HCT116 (cell line): ENCODE data around the gene NUMA1. TPM values are rescaled to one million over a fixed set of nuclear protein-coding genes. Genes with fewer than 3 reads are reported as not detected.

Source experiments
- ATAC-seq: fragments of 200-7000 bp; cut with Tn5 transposase; 2 replicates; pipeline ENCODE4 v1.9.1; 2020; ENCODE audit warnings: mild to moderate bottlenecking, moderate library complexity
- BruUV-seq: library from RNA; stranded (reverse); fragments of 400-500 nt; replicated peaks from 2 replicates; lab custom pipeline; 2021; lab: Mats Ljungman, UMichigan
- CTCF ChIA-PET: fragments of 300-600 bp; sonication (Branson Sonifier 250); formaldehyde crosslinking; loops from one replicate; lab custom pipeline; 2021; ENCODE audit warnings: antibody characterized with exemption; lab: Charles Lee
- POLR2A ChIA-PET: fragments of 300-600, 350-600 bp; sonication (Branson Sonifier 250); formaldehyde crosslinking; loops from one replicate; lab custom pipeline; 2021; ENCODE audit warnings: antibody characterized with exemption; lab: Charles Lee
- RAD21 ChIA-PET, 2 experiments: fragments of 300-600 bp; sonication (Branson Sonifier 250); formaldehyde crosslinking; loops; one replicate each; lab custom pipeline; 2023; ENCODE audit warnings: low total read pairs in 2 of 2; ENCODE audit not compliant: uncharacterized antibody in 2 of 2, unreplicated experiment in 2 of 2, low non-redundant PET in 1 of 2; lab: Charles Lee
- DNase-seq: peaks from one replicate; pipeline ENCODE4 v3.0.0-alpha.2; 2010; ENCODE audit warnings: low read depth, low spot score
- H2AFZ ChIP-seq: fragments of 200-600 bp; shearing (Covaris generic), sonication (generic); 2 replicates; pipeline ENCODE4 v1.6.1; 2017; ENCODE audit warnings: low read depth, mixed run types, mixed read lengths, antibody characterized with exemption, low read length; ENCODE audit not compliant: poor library complexity, severe bottlenecking
- H3K27ac ChIP-seq: 2 replicates; pipeline ENCODE4 v1.5.1; 2012; ENCODE audit warnings: low read depth, low read length
- H3K27me3 ChIP-seq: fragments of 200-600 bp; sonication (generic); 2 replicates; pipeline ENCODE4 v1.6.1; 2016; ENCODE audit warnings: mixed run types, low read length, mixed read lengths; ENCODE audit not compliant: insufficient read depth
- H3K36me3 ChIP-seq, 2 experiments: fragments of 200-500 bp in 1 of 2; fragments of 200-600 bp in 1 of 2; sonication (Bioruptor generic) in 1 of 2; sonication (generic) in 1 of 2; 2 replicates each; pipeline versions ENCODE4 v1.5.1 to v1.6.1; 2014 to 2016; ENCODE audit warnings: low read length in 2 of 2, inconsistent platforms in 1 of 2, mixed read lengths in 1 of 2, mixed run types in 1 of 2; ENCODE audit not compliant: insufficient read depth in 2 of 2, control insufficient read depth in 1 of 2
- H3K4me1 ChIP-seq, 2 experiments: fragments of 200-600 bp in 1 of 2; sonication (generic) in 1 of 2; 2 replicates each; pipeline versions ENCODE4 v1.5.1 to v1.6.1; 2012 to 2017; ENCODE audit warnings: low read length in 2 of 2, inconsistent platforms in 1 of 2, mild to moderate bottlenecking in 1 of 2, mixed read lengths in 1 of 2, mixed run types in 1 of 2, moderate library complexity in 1 of 2; ENCODE audit not compliant: insufficient read depth in 2 of 2, control insufficient read depth in 1 of 2
- H3K4me2 ChIP-seq: fragments of 200-600 bp; sonication (generic); 2 replicates; pipeline ENCODE4 v1.6.1; 2017; ENCODE audit warnings: mixed run types, low read length, mixed read lengths
- H3K4me3 ChIP-seq, 2 experiments: fragments of 200-600 bp in 1 of 2; sonication (generic) in 1 of 2; replicated peaks in 1 of 2; 2 replicates each; pipeline ENCODE4 v1.5.1; 2011 to 2016; ENCODE audit warnings: low read length in 2 of 2, control low read depth in 1 of 2, low read depth in 1 of 2, mild to moderate bottlenecking in 1 of 2, mixed read lengths in 1 of 2, mixed run types in 1 of 2
- H3K79me2 ChIP-seq: fragments of 200-600 bp; sonication (generic); 2 replicates; pipeline ENCODE4 v1.6.1; 2017; ENCODE audit warnings: mild to moderate bottlenecking, mixed run types, low read length, moderate library complexity, mixed read lengths; ENCODE audit not compliant: insufficient read depth
- H3K9ac ChIP-seq: fragments of 200-600 bp; sonication (generic); 2 replicates; pipeline ENCODE4 v1.6.1; 2016; ENCODE audit warnings: low read length, mixed read lengths
- H3K9me2 ChIP-seq: fragments of 200-600 bp; sonication (generic), shearing (Covaris generic); 2 replicates; pipeline ENCODE4 v1.6.1; 2017; ENCODE audit warnings: mixed run types, mild to moderate bottlenecking, moderate library complexity; ENCODE audit not compliant: insufficient read depth
- H3K9me3 ChIP-seq, 2 experiments: fragments of 200-500 bp in 1 of 2; fragments of 200-600 bp in 1 of 2; sonication (Bioruptor generic) in 1 of 2; sonication (generic) in 1 of 2; 2 replicates each; pipeline ENCODE4 v1.6.1; 2014 to 2017; ENCODE audit warnings: low read length in 2 of 2, mixed read lengths in 2 of 2, inconsistent platforms in 1 of 2, low read depth in 1 of 2, mild to moderate bottlenecking in 1 of 2, mixed run types in 1 of 2, moderate library complexity in 1 of 2; ENCODE audit not compliant: control insufficient read depth in 1 of 2, insufficient read depth in 1 of 2
- H4K20me1 ChIP-seq: fragments of 200-600 bp; sonication (generic), shearing (Covaris generic); 2 replicates; pipeline ENCODE4 v1.6.1; 2017; ENCODE audit warnings: mixed run types, mild to moderate bottlenecking, moderate library complexity; ENCODE audit not compliant: insufficient read depth
- ATF3 ChIP-seq: IDR thresholded peaks from 2 replicates; pipeline ENCODE4 v1.6.1; 2012
- CEBPB ChIP-seq: IDR thresholded peaks from 2 replicates; pipeline ENCODE4 v1.6.1; 2012; ENCODE audit warnings: low read depth
- CTCF ChIP-seq, 3 experiments: fragments of 200-600 bp in 1 of 3; sonication (generic) in 1 of 3; IDR thresholded peaks in 2 of 3; conservative IDR thresholded peaks in 1 of 3; 2 replicates each; pipeline ENCODE4 v1.5.1; 2012 to 2017; ENCODE audit warnings: low read depth in 2 of 3, low read length in 2 of 3, antibody characterized with exemption in 1 of 3, borderline replicate concordance in 1 of 3, control low read depth in 1 of 3, mild to moderate bottlenecking in 1 of 3, mixed read lengths in 1 of 3, mixed run types in 1 of 3, moderate library complexity in 1 of 3; ENCODE audit not compliant: insufficient read depth in 1 of 3
- ELF1 ChIP-seq: IDR thresholded peaks from 2 replicates; pipeline ENCODE4 v1.6.1; 2012; ENCODE audit warnings: low read depth, borderline replicate concordance
- EZH2 ChIP-seq: fragments of 200-600 bp; sonication (generic); IDR thresholded peaks from 2 replicates; pipeline ENCODE4 v1.6.1; 2017; ENCODE audit warnings: antibody characterized with exemption, mixed run types
- EZH2phosphoT487 ChIP-seq: fragments of 200-600 bp; IDR thresholded peaks from 2 replicates; pipeline ENCODE4 v1.6.1; 2018; ENCODE audit warnings: antibody characterized with exemption, borderline replicate concordance
- REST ChIP-seq: IDR thresholded peaks from 2 replicates; pipeline ENCODE4 v1.6.1; 2012; ENCODE audit warnings: low read depth
- SP1 ChIP-seq: IDR thresholded peaks from 2 replicates; pipeline ENCODE4 v1.6.1; 2012; ENCODE audit warnings: low read depth
- SRF ChIP-seq: IDR thresholded peaks from 2 replicates; pipeline ENCODE4 v1.6.1; 2012; ENCODE audit warnings: low read depth
- TCF7L2 ChIP-seq: IDR thresholded peaks from 2 replicates; pipeline ENCODE4 v1.7.0; 2011; ENCODE audit warnings: borderline replicate concordance, inconsistent platforms; ENCODE audit not compliant: insufficient read depth, insufficient read length; ENCODE audit errors: extremely low read depth
- ZBTB33 ChIP-seq: IDR thresholded peaks from 2 replicates; pipeline ENCODE4 v1.6.1; 2011; ENCODE audit warnings: mild to moderate bottlenecking, low read length, moderate library complexity; ENCODE audit not compliant: insufficient replicate concordance; ENCODE audit errors: extremely low read depth
- intact Hi-C: fragments of 100-400 bp; cut with micrococcal nuclease; formaldehyde crosslinking; loops from 2 replicates; pipeline ENCODE4 v1.10.0; 2022
- total RNA-seq: library from RNA; stranded (reverse); gene quantifications from one replicate; pipeline ENCODE4 v1.2.1, GENCODE V29; 2021; ENCODE audit not compliant: unreplicated experiment

The NUMA1 gene
- total RNA-seq, 1 experiment from 2014 or later, result 133 TPM

- Histone ChIP-seq H3K4me1 (no peaks in the 10 kb centered on the region), H3K9ac (no peak overlapping the region), H3K27ac (no peak overlapping the region), H3K4me3 (no peak overlapping the region), H3K4me2 (no peak overlapping the region), H3K9me2 (no peaks in the 10 kb centered on the region), H4K20me1 (no peaks in the 10 kb centered on the region), H3K36me3 (peaks cover 54 to 62% of the 10 kb centered on the region in 2 experiments; a peak in 3 of 4 replicates), H3K27me3 (no peaks in the 10 kb centered on the region), H3K9me3 (no peaks in the 10 kb centered on the region), H3K79me2 (no peaks in the 10 kb centered on the region), H2AFZ (no peak overlapping the region)
- RAD21 ChIA-PET, result no interaction called here
- no peak for DNase-seq
- intact Hi-C loops, result no loop called here
- BruUV-seq, result no TSS peak
- no peak for ATAC-seq
- CTCF ChIA-PET, result no interaction called here
- POLR2A ChIA-PET, result no interaction called here
- no peak for TF ChIP-seq ATF3
- no peak for TF ChIP-seq ZBTB33
- no peak for TF ChIP-seq SP1
- TF ChIP-seq CTCF (IDR thresholded peaks at IDR 0.05 in 2 of 3, conservative IDR thresholded peaks at IDR 0.05 in 1 of 3; ENCODE audit: borderline replicate concordance in 1 of 3, insufficient read depth in 1 of 3, low read depth in 2 of 3, low read length in 2 of 3), result no peak
- TF ChIP-seq EZH2, result no peak
- TF ChIP-seq REST, result no peak
- TF ChIP-seq TCF7L2, result no peak
- TF ChIP-seq CEBPB, result no peak
- no peak for TF ChIP-seq SRF
- no peak for TF ChIP-seq ELF1
- no peak for TF ChIP-seq EZH2phosphoT487
These were observed 69.7 kb downstream of the NUMA1 start for GRCh38 chr11:72010529-72011233.
